CD8-positive, alpha-beta memory T cell (primary cell): ENCODE results near the gene UBE2R2. TPM values are rescaled to one million over a fixed set of nuclear protein-coding genes. Genes with fewer than 3 reads are reported as not detected.
A peak's percentile ranks its signal among the peaks of the same experiment; 100 is the strongest.

Source experiments
- CTCF ChIA-PET: fragments of 350-600 bp; sonication (Branson Sonifier 250); formaldehyde crosslinking; loops from one replicate; lab custom pipeline; 2021; ENCODE audit warnings: antibody characterized with exemption; lab: Charles Lee
- POLR2A ChIA-PET: fragments of 350-600 bp; sonication (Branson Sonifier 250); formaldehyde crosslinking; loops from one replicate; lab custom pipeline; 2021; ENCODE audit warnings: antibody characterized with exemption; lab: Charles Lee
- DNase-seq, 5 donors: peaks; one replicate each; pipeline versions ENCODE4 v3.0.0 to v3.0.0-alpha.2; 2020 to 2022; ENCODE audit warnings: mixed read lengths in 1 of 5
- H3K27ac ChIP-seq: one replicate; pipeline ENCODE4 v1.7.0; 2013; ENCODE audit warnings: low read depth, mild to moderate bottlenecking, low read length, moderate library complexity
- H3K27me3 ChIP-seq: 2 replicates; pipeline ENCODE4 v1.7.0; 2013; ENCODE audit warnings: low read length, mild to moderate bottlenecking; ENCODE audit not compliant: insufficient read depth, poor library complexity, severe bottlenecking
- H3K36me3 ChIP-seq: 2 replicates; pipeline ENCODE4 v1.7.0; 2013; ENCODE audit warnings: mild to moderate bottlenecking, low read length, moderate library complexity; ENCODE audit not compliant: insufficient read depth
- H3K4me1 ChIP-seq: 2 replicates; pipeline ENCODE4 v1.7.0; 2013; ENCODE audit warnings: mild to moderate bottlenecking, low read length, moderate library complexity; ENCODE audit not compliant: insufficient read depth
- H3K4me3 ChIP-seq: 2 replicates; pipeline ENCODE4 v1.7.0; 2013; ENCODE audit warnings: mild to moderate bottlenecking, low read length
- H3K9me3 ChIP-seq: 2 replicates; pipeline ENCODE4 v1.7.0; 2013; ENCODE audit warnings: mild to moderate bottlenecking, low read length
- H3K27ac Mint-ChIP-seq, 8 donors: one replicate each; pipeline ENCODE4 v1.8.0; 2020 to 2021; ENCODE audit warnings: mixed read lengths in 8 of 8, mild to moderate bottlenecking in 6 of 8, inconsistent platforms in 3 of 8, moderate library complexity in 3 of 8
- H3K27me3 Mint-ChIP-seq, 2 donors: one replicate each; pipeline ENCODE4 v1.8.0; 2020 to 2021; ENCODE audit warnings: mixed read lengths in 2 of 2, mild to moderate bottlenecking in 1 of 2, moderate library complexity in 1 of 2
- H3K36me3 Mint-ChIP-seq, 3 donors: one replicate each; pipeline ENCODE4 v1.8.0; 2020 to 2021; ENCODE audit warnings: mixed read lengths in 3 of 3, inconsistent platforms in 1 of 3, mild to moderate bottlenecking in 1 of 3
- H3K4me1 Mint-ChIP-seq, 3 donors: one replicate each; pipeline ENCODE4 v1.8.0; 2020 to 2021; ENCODE audit warnings: mixed read lengths in 3 of 3, inconsistent platforms in 1 of 3, mild to moderate bottlenecking in 1 of 3
- H3K4me3 Mint-ChIP-seq, 7 donors: one replicate each; pipeline ENCODE4 v1.8.0; 2020 to 2021; ENCODE audit warnings: mixed read lengths in 7 of 7, mild to moderate bottlenecking in 6 of 7, moderate library complexity in 4 of 7, inconsistent platforms in 2 of 7
- H3K9me3 Mint-ChIP-seq, 5 donors: one replicate each; pipeline ENCODE4 v1.8.0; 2020 to 2022; ENCODE audit warnings: mixed read lengths in 5 of 5, mild to moderate bottlenecking in 3 of 5, moderate library complexity in 2 of 5, inconsistent platforms in 1 of 5
- polyA plus RNA-seq: library from polyadenylated mRNA; unstranded; fragments of 300-500 nt; fragmentation: Illumina TruSeq; gene quantifications from one replicate; pipeline ENCODE4 v1.2.3, GENCODE V29; 2021
- total RNA-seq, 2 experiments: library from RNA; stranded (reverse); gene quantifications; one replicate each; pipeline ENCODE4 v1.2.3, GENCODE V29; 2021

UBE2R2 gene
- total and polyA plus RNA-seq, 3 experiments from 2014 or later, result 18.0 to 30.3 (median 28.8) TPM

- CTCF ChIA-PET, result no interaction called here
- DNase-seq, result peak in 1 of 5 donors; percentile 4
Measured at GRCh38 chr9:33921967-33922895, 105.3 kb downstream of the UBE2R2 start.

DNA sequence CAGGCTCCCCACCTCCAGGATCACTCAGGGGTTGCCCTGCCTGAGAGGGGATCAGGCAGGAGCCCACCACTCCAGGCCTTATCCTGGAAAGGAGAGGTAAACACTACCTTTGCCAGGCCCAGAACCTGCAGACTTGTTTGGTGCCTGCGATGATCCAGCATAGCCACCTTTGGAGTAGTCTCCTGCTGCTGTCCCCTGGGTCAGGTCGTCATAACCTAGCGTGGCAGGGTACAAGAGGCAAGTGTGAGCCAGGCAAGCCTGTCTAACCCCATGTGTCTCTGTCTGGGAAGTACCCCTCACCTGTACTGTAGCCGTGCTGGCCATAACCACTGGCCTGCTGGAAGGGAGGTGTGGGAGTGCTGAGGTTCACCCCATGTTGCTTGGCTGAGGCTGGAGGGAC is 106.1 kb downstream of the UBE2R2 start:
- Mint-ChIP-seq H3K9me3 (no peaks in the 10 kb centered on the region), H3K27me3 (no peaks in the 10 kb centered on the region), H3K4me1 (no peaks in the 10 kb centered on the region), H3K36me3 (peaks cover 0 to 95% (median 19%) of the 10 kb centered on the region in 3 donors), H3K27ac (peak overlapping the region in 2 of 8 donors; percentile 32 to 85), H3K4me3 (no peak overlapping the region)
- ChIA-PET POLR2A (no interaction called here), CTCF (no interaction called here)
- Histone ChIP-seq H3K9me3 (no peaks in the 10 kb centered on the region), H3K36me3 (peaks cover 44% of the 10 kb centered on the region), H3K4me3 (no peak overlapping the region), H3K27me3 (no peaks in the 10 kb centered on the region), H3K27ac (no peak overlapping the region), H3K4me1 (no peaks in the 10 kb centered on the region)
- no peak for DNase-seq

More at GRCh38 chr9:33921967-33922895, 105.3 kb downstream of the UBE2R2 start:
- no peaks in the 10 kb centered on the region for H3K9me3 ChIP-seq
- no peaks in the 10 kb centered on the region for H3K4me1 ChIP-seq
- Mint-ChIP-seq H3K27ac (peak overlapping the region in 4 of 8 donors; percentile 37 to 78 (median 50)), H3K4me1 (no peaks in the 10 kb centered on the region), H3K36me3 (peaks cover 0 to 95% (median 19%) of the 10 kb centered on the region in 3 donors), H3K9me3 (no peaks in the 10 kb centered on the region), H3K4me3 (no peak overlapping the region), H3K27me3 (no peaks in the 10 kb centered on the region)
- no peak overlapping the region for H3K27ac ChIP-seq
- POLR2A ChIA-PET, result no interaction called here
- H3K36me3 ChIP-seq, result peaks cover 41% of the 10 kb centered on the region
- no peak overlapping the region for H3K4me3 ChIP-seq
- H3K27me3 ChIP-seq, result no peaks in the 10 kb centered on the region

DNA sequence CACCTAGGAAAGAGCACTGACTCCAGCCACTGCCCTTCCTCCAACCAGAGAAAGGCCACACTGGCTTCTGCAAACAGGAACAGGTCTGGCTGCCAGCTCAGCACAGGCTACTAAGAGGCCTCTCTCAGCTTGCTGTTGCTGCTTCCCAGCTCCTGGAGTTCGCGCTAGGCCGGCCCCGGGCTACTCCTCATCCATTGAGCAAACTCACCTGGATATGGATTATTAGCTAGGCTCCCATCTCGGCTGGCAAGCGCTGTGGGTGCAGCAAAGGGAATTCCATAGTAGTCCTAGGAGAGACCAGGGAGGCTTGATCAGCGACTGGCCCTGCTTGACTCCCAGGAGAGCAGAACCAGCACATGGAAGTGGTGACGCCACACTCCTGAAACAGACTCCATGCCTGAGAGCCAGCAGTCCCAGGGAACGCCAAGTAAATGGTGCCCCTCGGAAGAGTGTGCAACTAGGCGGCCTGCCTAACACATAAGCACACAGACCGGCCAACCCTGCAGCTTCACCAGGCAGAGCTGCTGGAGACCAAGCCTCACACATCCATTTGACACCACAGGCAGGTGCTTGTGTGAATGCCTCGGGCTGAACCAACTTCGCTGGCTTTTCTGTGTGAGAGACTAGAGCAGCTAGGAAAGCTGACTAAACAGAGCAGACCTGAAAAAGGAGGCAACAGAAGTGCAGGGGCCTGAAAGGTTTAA is 107.2 kb downstream of the UBE2R2 start:
- Mint-ChIP-seq H3K4me1 (no peaks in the 10 kb centered on the region), H3K36me3 (peaks cover 0 to 94% (median 12%) of the 10 kb centered on the region in 3 donors), H3K4me3 (no peak overlapping the region), H3K9me3 (no peaks in the 10 kb centered on the region), H3K27me3 (no peaks in the 10 kb centered on the region), H3K27ac (peak overlapping the region in 3 of 8 donors; percentile 22 to 78 (median 54))
- Histone ChIP-seq H3K36me3 (peaks cover 44% of the 10 kb centered on the region), H3K4me3 (no peak overlapping the region), H3K27me3 (no peaks in the 10 kb centered on the region), H3K9me3 (no peaks in the 10 kb centered on the region), H3K4me1 (no peaks in the 10 kb centered on the region), H3K27ac (no peak overlapping the region)
- no peak for DNase-seq
- CTCF ChIA-PET, result interaction anchor here (1.3 to 3.0 kb wide), 3 partner anchors 10 to 111 kb away, joined by 3 to 12 read pairs (median 6); no protein-coding TSS in a partner anchor
- POLR2A ChIA-PET, result no interaction called here

DNA sequence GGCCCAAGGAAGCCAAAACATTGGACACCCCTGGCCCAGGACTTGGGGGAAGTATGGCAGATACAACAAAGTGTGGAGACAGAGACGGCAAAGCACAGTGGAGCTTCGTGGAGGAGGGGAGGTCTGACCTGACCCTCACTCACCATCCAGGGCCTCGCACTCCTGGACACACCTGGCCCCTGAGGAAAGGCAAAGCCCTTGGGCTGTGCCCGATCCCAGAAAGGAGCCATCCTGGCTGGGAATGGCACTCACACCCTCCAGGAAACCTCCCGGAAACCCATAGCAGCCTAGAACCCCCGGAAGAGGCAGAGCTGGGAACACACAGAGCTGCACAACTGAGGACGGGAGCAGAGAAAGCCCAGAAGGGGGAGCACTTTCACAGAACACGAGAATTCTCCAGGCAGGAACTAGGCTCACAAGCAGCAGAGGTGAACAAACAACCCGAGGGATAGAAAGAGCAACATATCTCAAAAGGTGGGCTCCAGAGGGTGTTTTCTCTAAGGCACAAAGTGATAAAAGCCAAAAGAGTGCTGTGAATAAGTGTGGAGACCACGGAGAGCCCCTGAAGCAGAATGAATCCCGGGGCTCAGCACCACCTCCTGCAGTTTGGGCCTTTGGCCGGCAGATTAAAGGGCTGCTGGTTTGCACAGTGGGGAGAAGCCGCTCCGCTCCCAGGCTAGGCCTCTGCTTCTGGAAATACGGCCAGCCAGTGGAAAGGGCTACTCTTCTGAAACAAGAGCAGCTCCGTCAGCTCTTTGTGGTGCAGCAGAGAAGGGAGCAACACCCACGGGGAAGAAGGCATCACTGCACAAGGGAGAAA is 108.2 kb downstream of the UBE2R2 start:
- peak overlapping the region in 5 of 8 donors; percentile 38 to 84 (median 68) for H3K27ac Mint-ChIP-seq

DNA sequence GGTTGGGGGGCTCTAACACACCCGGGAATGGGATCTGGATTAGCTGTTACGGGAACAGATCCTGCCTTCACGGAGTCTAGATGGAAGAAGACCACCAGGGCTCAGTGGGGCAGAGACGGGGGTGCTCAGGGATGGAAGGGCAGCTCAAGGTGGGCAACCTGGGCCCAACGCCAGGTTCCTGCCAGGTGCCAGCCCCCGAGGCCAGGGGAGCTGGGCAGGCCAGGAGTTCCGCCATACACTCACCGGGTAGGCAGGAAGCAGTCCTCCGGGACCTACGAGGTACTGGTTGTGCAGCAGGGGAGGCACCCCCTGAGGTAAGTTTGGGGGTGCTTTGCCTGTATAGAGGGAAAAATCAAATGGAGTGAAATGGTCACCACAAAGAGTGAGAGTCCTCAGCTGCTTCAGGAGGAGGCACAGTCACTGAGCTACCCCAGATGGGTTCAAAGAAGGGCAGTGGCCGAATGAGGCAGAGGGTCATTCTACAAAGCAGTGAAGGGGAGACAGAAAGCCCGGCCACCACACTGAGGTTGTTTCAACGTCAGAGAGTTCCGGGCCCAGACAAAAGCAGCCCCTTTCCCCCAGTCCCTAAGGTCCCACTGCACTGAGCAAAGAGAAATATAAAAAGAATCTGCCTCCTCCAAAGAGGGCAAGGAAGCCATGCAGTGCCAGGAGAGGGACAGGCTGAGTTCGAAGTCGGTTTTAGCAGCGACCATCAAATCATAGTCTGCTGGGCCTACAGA is 110.0 kb downstream of the UBE2R2 start:
- Mint-ChIP-seq H3K36me3 (peaks cover 0 to 94% (median 12%) of the 10 kb centered on the region in 3 donors), H3K4me1 (no peaks in the 10 kb centered on the region), H3K27ac (peak overlapping the region in 3 of 8 donors; percentile 23 to 81 (median 47)), H3K9me3 (no peaks in the 10 kb centered on the region), H3K4me3 (no peak overlapping the region), H3K27me3 (no peaks in the 10 kb centered on the region)
- no peak overlapping the region for H3K4me3 ChIP-seq
- H3K27ac ChIP-seq, result no peak overlapping the region
- H3K4me1 ChIP-seq, result no peaks in the 10 kb centered on the region
- CTCF ChIA-PET, result interaction anchor here (0.8 kb wide), 1 partner anchor 113 kb away, joined by 3 read pairs; no protein-coding TSS in a partner anchor
- H3K9me3 ChIP-seq, result no peaks in the 10 kb centered on the region
- POLR2A ChIA-PET, result no interaction called here
- H3K36me3 ChIP-seq, result peaks cover 53% of the 10 kb centered on the region
- DNase-seq, result no peak
- no peaks in the 10 kb centered on the region for H3K27me3 ChIP-seq

More for the DNA sequence above, 108.2 kb downstream of the UBE2R2 start:
- H3K9me3 Mint-ChIP-seq, result no peaks in the 10 kb centered on the region
- ChIA-PET POLR2A (no interaction called here), CTCF (interaction anchor here (1.0 to 3.0 kb wide), 4 partner anchors 9 to 112 kb away, joined by 3 to 12 read pairs (median 5); no protein-coding TSS in a partner anchor)
- H3K4me3 Mint-ChIP-seq, result no peak overlapping the region
- Histone ChIP-seq H3K36me3 (peaks cover 44% of the 10 kb centered on the region), H3K9me3 (no peaks in the 10 kb centered on the region), H3K4me3 (no peak overlapping the region), H3K27ac (no peak overlapping the region), H3K4me1 (no peaks in the 10 kb centered on the region), H3K27me3 (no peaks in the 10 kb centered on the region)
- no peaks in the 10 kb centered on the region for H3K27me3 Mint-ChIP-seq
- peaks cover 0 to 92% (median 12%) of the 10 kb centered on the region in 3 donors for H3K36me3 Mint-ChIP-seq
- H3K4me1 Mint-ChIP-seq, result no peaks in the 10 kb centered on the region
- no peak for DNase-seq

DNA sequence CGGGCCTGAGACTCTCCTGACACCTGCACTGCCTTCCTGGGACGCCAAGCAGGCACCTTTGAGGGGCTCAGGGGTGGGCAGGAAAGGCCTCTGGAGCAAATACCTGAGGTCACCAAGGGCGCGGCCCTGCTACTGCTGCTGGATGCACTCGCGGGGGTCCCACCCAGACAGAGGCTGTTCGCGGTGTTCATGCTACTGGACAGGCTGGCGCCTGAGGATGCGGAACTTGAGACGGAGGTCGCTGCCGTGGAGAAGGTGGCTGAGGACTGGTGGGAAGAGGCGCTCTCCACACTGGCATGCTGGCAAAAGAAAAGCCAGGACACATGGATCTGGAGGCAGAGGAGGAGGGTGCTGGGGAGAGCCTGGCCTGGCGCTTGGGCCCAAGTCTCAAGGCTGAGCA is 110.7 kb downstream of the UBE2R2 start:
- H3K27me3 Mint-ChIP-seq, result no peaks in the 10 kb centered on the region
- H3K9me3 Mint-ChIP-seq, result no peaks in the 10 kb centered on the region
- DNase-seq, result no peak
- POLR2A ChIA-PET, result no interaction called here
- H3K4me3 Mint-ChIP-seq, result no peak overlapping the region
- peaks cover 0 to 1% (median 0%) of the 10 kb centered on the region in 3 donors for H3K4me1 Mint-ChIP-seq
- H3K36me3 Mint-ChIP-seq, result peaks cover 0 to 94% (median 14%) of the 10 kb centered on the region in 3 donors
- Histone ChIP-seq H3K9me3 (no peaks in the 10 kb centered on the region), H3K27ac (no peak overlapping the region), H3K36me3 (peaks cover 53% of the 10 kb centered on the region), H3K4me3 (no peak overlapping the region), H3K27me3 (no peaks in the 10 kb centered on the region), H3K4me1 (no peaks in the 10 kb centered on the region)
- H3K27ac Mint-ChIP-seq, result peak overlapping the region in 1 of 8 donors; percentile 12
- CTCF ChIA-PET, result no interaction called here

DNA sequence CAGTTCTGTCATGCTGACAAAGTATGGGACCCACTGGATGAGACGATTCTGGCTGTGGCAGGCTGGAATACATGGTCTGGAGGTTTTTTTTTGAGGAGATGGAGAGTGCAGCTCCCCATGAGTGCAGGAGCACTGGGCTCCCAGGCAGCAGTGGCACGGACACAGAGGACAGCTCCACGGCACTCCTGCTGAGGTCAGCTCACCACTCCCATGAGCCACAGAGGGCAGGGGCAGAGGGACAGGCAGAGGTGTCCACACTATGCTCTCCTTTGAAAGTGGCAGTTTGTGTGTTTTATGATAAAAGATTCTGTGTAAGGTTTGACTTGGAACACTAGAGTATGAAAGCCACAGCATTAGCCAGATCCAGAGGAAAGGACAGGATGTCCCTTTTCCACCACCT is 114.4 kb downstream of the UBE2R2 start:
- Mint-ChIP-seq H3K9me3 (no peaks in the 10 kb centered on the region), H3K27ac (no peak overlapping the region), H3K4me3 (no peak overlapping the region), H3K4me1 (peaks cover 0 to 1% (median 0%) of the 10 kb centered on the region in 3 donors), H3K27me3 (no peaks in the 10 kb centered on the region), H3K36me3 (peaks cover 0 to 88% (median 24%) of the 10 kb centered on the region in 3 donors)
- Histone ChIP-seq H3K27me3 (no peaks in the 10 kb centered on the region), H3K27ac (no peak overlapping the region), H3K4me3 (no peak overlapping the region), H3K4me1 (no peaks in the 10 kb centered on the region), H3K36me3 (peaks cover 41% of the 10 kb centered on the region), H3K9me3 (no peaks in the 10 kb centered on the region)
- ChIA-PET POLR2A (no interaction called here), CTCF (interaction anchor here (0.8 kb wide), 1 partner anchor 117 kb away, joined by 3 read pairs; no protein-coding TSS in a partner anchor)
- DNase-seq, result no peak
